Measurements from ENCODE around the gene HRH1.

- TF ChIP-seq CTCF (conservative IDR thresholded peaks at IDR 0.05; ENCODE audit: low read depth in 2 of 2) = no peak
- no peak for TF ChIP-seq POLR2AphosphoS5 (IDR thresholded peaks at IDR 0.05; ENCODE audit: low read depth)
- no peak for TF ChIP-seq REST (IDR thresholded peaks at IDR 0.05; ENCODE audit: unreplicated experiment)
- no peak for TF ChIP-seq EZH2 (IDR thresholded peaks at IDR 0.05; ENCODE audit: low read depth, unreplicated experiment)
- no peak for TF ChIP-seq ETS1 (IDR thresholded peaks at IDR 0.05)
- no peak for TF ChIP-seq ZNF114 (CRISPR knock-in tag; IDR thresholded peaks at IDR 0.05)
Measured at GRCh38 chr3:11168881-11169805, 14.8 kb downstream of the HRH1 start.
